Trophoblast cell (in vitro differentiated cells and primary cell): ENCODE measurements around the gene PRRT3.

Experiments used
- DNase-seq, 2 donors: peaks; one replicate each; pipeline ENCODE4 v3.0.0-alpha.2; 2016
- H2AFZ ChIP-seq: 2 replicates; pipeline ENCODE4 v1.6.1; 2013; ENCODE audit warnings: low read length, moderate library complexity, mild to moderate bottlenecking; ENCODE audit not compliant: insufficient read depth, poor library complexity
- H2AK5ac ChIP-seq: 2 replicates; pipeline ENCODE4 v1.6.1; 2013; ENCODE audit warnings: mild to moderate bottlenecking, low read length
- H2BK120ac ChIP-seq: 2 replicates; pipeline ENCODE4 v1.6.1; 2013; ENCODE audit warnings: low read length, mild to moderate bottlenecking, moderate library complexity; ENCODE audit not compliant: insufficient read depth, poor library complexity
- H2BK12ac ChIP-seq: 2 replicates; pipeline ENCODE4 v1.6.1; 2013; ENCODE audit warnings: mild to moderate bottlenecking, low read length, moderate library complexity
- H2BK5ac ChIP-seq: 2 replicates; pipeline ENCODE4 v1.6.1; 2013; ENCODE audit warnings: low read length, low read depth, moderate library complexity, mild to moderate bottlenecking; ENCODE audit not compliant: poor library complexity
- H3K14ac ChIP-seq: 2 replicates; pipeline ENCODE4 v1.6.1; 2013; ENCODE audit warnings: mild to moderate bottlenecking, low read length
- H3K18ac ChIP-seq: 2 replicates; pipeline ENCODE4 v1.6.1; 2013; ENCODE audit warnings: mild to moderate bottlenecking, low read length
- H3K23ac ChIP-seq: 2 replicates; pipeline ENCODE4 v1.6.1; 2013; ENCODE audit warnings: low read length
- H3K27ac ChIP-seq: 2 replicates; pipeline ENCODE4 v1.5.1; 2013; ENCODE audit warnings: low read depth, mild to moderate bottlenecking, inconsistent platforms, low read length, moderate library complexity
- H3K27me3 ChIP-seq: 2 replicates; pipeline ENCODE4 v1.6.1; 2013; ENCODE audit warnings: inconsistent platforms, mild to moderate bottlenecking, low read length, moderate library complexity; ENCODE audit not compliant: insufficient read depth
- H3K36me3 ChIP-seq, 2 experiments: 1 replicate in 1 of 2; 2 replicates in 1 of 2; pipeline ENCODE4 v1.6.1; 2013; ENCODE audit warnings: low read length in 2 of 2, mild to moderate bottlenecking in 2 of 2, moderate library complexity in 1 of 2; ENCODE audit not compliant: insufficient read depth in 2 of 2, control insufficient read depth in 1 of 2
- H3K4ac ChIP-seq: 2 replicates; pipeline ENCODE4 v1.6.1; 2013; ENCODE audit warnings: low read depth, mild to moderate bottlenecking, low read length, moderate library complexity
- H3K4me1 ChIP-seq, 2 experiments: 1 replicate in 1 of 2; 2 replicates in 1 of 2; pipeline ENCODE4 v1.6.1; 2013; ENCODE audit warnings: low read length in 2 of 2, mild to moderate bottlenecking in 2 of 2, moderate library complexity in 1 of 2; ENCODE audit not compliant: insufficient read depth in 2 of 2, control insufficient read depth in 1 of 2
- H3K4me2 ChIP-seq: 2 replicates; pipeline ENCODE4 v1.6.1; 2013; ENCODE audit warnings: inconsistent platforms, mild to moderate bottlenecking, low read length, moderate library complexity
- H3K4me3 ChIP-seq: 2 replicates; pipeline ENCODE4 v1.5.1; 2013; ENCODE audit warnings: mild to moderate bottlenecking, low read depth, low read length, inconsistent platforms
- H3K79me1 ChIP-seq: one replicate; pipeline ENCODE4 v1.6.1; 2013; ENCODE audit warnings: low read length
- H3K79me2 ChIP-seq: 2 replicates; pipeline ENCODE4 v1.6.1; 2013; ENCODE audit warnings: low read length, mild to moderate bottlenecking; ENCODE audit not compliant: control insufficient read depth, insufficient read depth, poor library complexity
- H3K9ac ChIP-seq: 2 replicates; pipeline ENCODE4 v1.6.1; 2013; ENCODE audit warnings: mild to moderate bottlenecking, low read length
- H3K9me3 ChIP-seq: 2 replicates; pipeline ENCODE4 v1.6.1; 2013; ENCODE audit warnings: low read depth, mild to moderate bottlenecking, control low read depth, inconsistent platforms, low read length; ENCODE audit not compliant: insufficient read depth
- H4K12ac ChIP-seq: 2 replicates; pipeline ENCODE4 v1.6.1; 2013; ENCODE audit warnings: low read depth, mild to moderate bottlenecking, low read length, moderate library complexity
- H4K8ac ChIP-seq: 2 replicates; pipeline ENCODE4 v1.6.1; 2013; ENCODE audit warnings: low read depth, mild to moderate bottlenecking, low read length, moderate library complexity
- H4K91ac ChIP-seq: one replicate; pipeline ENCODE4 v1.6.1; 2013; ENCODE audit warnings: low read depth, mild to moderate bottlenecking, low read length, moderate library complexity
- WGBS: extraction: QIAGEN DNeasy Blood & Tissue Kit; methylation state at CpG from one replicate; pipeline ENCODE4 v1.1.7; 2013; ENCODE audit warnings: missing lambda C conversion rate; ENCODE audit not compliant: insufficient read length, insufficient coverage; ENCODE audit errors: extremely low coverage; 5-methylcytosine and 5-hydroxymethylcytosine counted together

PRRT3 gene

DNA sequence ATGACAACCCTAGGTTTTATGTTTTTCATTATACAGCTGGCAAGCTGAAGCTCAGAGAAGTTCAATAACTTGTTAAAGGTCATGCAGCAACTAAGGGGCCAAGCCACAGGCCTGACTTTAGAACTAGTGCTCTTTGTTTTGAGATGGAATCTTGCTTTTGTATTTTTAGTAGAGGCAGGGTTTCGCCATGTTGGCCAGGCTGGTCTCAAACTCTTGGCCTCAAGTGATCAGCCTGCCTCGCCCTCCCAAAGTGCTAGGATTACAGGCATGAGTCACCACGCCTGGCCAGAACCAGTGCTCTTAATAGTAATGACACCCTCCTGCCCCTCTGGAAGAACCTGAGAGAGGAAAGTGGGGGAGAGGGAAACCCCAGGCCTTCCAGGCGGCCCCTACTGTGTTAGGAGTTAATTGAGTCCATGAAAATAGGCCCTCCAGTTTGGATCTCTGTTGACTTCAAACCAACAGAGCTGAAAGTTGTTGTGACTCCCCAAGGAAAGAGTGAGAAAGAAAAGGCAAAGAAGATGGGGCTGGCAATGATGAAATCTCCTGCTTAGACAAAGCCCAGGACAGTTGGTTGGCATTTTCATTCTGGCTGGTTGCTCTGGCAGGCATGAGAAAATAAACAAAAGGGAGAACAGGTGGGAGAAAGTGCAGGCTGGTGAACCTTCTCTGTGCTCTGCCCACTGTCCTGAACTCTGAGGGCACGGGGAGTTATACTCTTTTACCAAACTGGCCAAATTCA, 3.6 kb upstream of the PRRT3 start:
- Histone ChIP-seq H3K27ac (no peak overlapping the region), H3K79me1 (no peaks in the 10 kb centered on the region), H3K4ac (no peak overlapping the region), H3K9me3 (no peaks in the 10 kb centered on the region), H4K91ac (no peak overlapping the region), H3K27me3 (peaks cover 5% of the 10 kb centered on the region), H3K23ac (no peak overlapping the region), H2BK12ac (no peak overlapping the region), H2AK5ac (no peak overlapping the region), H3K4me1 (peaks cover 0 to 8% of the 10 kb centered on the region in 2 experiments), H3K4me2 (no peak overlapping the region), H3K36me3 (no peaks in the 10 kb centered on the region), H3K9ac (no peak overlapping the region), H2BK120ac (no peak overlapping the region), H3K14ac (no peak overlapping the region), H4K8ac (no peak overlapping the region), H2AFZ (no peak overlapping the region), H4K12ac (no peak overlapping the region), H3K18ac (no peak overlapping the region), H2BK5ac (no peak overlapping the region), H3K4me3 (no peak overlapping the region), H3K79me2 (no peaks in the 10 kb centered on the region)
- no peak for DNase-seq
- WGBS: no CpG with 5 or more reads among the region's 5 CpGs

DNA sequence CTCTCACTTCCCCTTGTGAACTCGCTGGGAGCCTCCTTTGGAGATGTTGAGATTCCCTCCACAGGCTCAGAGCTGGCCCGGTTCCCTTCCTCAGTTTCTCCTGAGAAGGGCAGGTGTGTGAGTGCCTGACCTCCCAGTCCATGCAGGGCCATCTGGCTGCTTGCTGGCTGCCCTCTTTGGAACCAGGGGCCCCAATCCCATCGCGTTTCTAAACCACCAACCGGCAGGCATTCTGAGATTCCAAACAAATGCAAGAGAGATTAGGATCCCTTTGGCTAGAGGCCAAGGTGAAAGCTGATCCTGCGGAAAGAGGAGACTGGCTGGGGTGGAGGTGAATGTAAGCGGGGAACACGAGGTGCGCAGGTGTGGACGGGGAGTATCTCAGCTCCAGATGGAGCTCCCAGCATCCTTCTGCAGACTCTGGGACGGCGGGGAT, 2.9 kb upstream of the PRRT3 start:
- Histone ChIP-seq H2AFZ (no peak overlapping the region), H3K4ac (no peak overlapping the region), H3K23ac (no peak overlapping the region), H3K9me3 (no peaks in the 10 kb centered on the region), H2BK12ac (no peak overlapping the region), H3K9ac (no peak overlapping the region), H3K79me1 (no peaks in the 10 kb centered on the region), H2BK5ac (no peak overlapping the region), H4K12ac (no peak overlapping the region), H3K79me2 (no peaks in the 10 kb centered on the region), H2AK5ac (no peak overlapping the region), H3K18ac (no peak overlapping the region), H3K27ac (no peak overlapping the region), H3K27me3 (peaks cover 5% of the 10 kb centered on the region), H3K4me2 (no peak overlapping the region), H4K91ac (no peak overlapping the region), H3K4me1 (peaks cover 0 to 8% of the 10 kb centered on the region in 2 experiments), H3K14ac (no peak overlapping the region), H3K4me3 (no peak overlapping the region), H4K8ac (no peak overlapping the region), H3K36me3 (no peaks in the 10 kb centered on the region), H2BK120ac (no peak overlapping the region)
- no CpG with 5 or more reads among the region's 12 CpGs for WGBS
- DNase-seq: no peak

DNA sequence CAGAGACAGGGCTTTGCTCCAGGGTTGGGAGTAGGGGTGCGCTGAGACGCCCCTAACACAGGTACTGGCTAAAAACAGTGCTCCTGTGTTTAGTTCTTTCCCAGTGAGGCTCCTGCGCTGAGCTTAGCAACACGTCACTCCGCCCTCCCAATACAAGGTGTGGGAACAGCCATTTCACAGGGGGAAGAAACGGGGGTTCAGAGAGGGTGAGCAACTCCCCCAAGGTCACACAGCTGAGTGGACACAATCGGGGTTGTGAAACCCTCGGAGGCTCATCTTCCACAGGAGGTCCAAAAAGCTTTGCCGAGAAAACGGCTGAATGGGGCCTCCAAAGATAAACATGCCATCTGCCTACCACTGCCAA, 628 bp downstream of the PRRT3 start:
- H2BK5ac ChIP-seq: no peak overlapping the region
- H2AFZ ChIP-seq: no peak overlapping the region
- H3K14ac ChIP-seq: no peak overlapping the region
- H3K36me3 ChIP-seq: no peaks in the 10 kb centered on the region
- H3K4ac ChIP-seq: no peak overlapping the region
- no peak overlapping the region for H4K12ac ChIP-seq
- H3K79me1 ChIP-seq: peaks cover 3% of the 10 kb centered on the region
- no peak overlapping the region for H2BK12ac ChIP-seq
- H3K9me3 ChIP-seq: no peaks in the 10 kb centered on the region
- no peak overlapping the region for H2AK5ac ChIP-seq
- peak overlapping the region; percentile 92 for H3K4me2 ChIP-seq
- no peak for DNase-seq
- no peak overlapping the region for H3K23ac ChIP-seq
- no peak overlapping the region for H3K27ac ChIP-seq
- peak overlapping the region; percentile 79 for H3K4me3 ChIP-seq
- H3K18ac ChIP-seq: no peak overlapping the region
- no peak overlapping the region for H4K91ac ChIP-seq
- WGBS: no CpG with 5 or more reads among the region's 10 CpGs
- no peak overlapping the region for H2BK120ac ChIP-seq
- H3K9ac ChIP-seq: no peak overlapping the region
- peaks cover 2% of the 10 kb centered on the region for H3K79me2 ChIP-seq
- H3K27me3 ChIP-seq: peaks cover 5% of the 10 kb centered on the region
- H4K8ac ChIP-seq: no peak overlapping the region
- peaks cover 8 to 17% of the 10 kb centered on the region in 2 experiments for H3K4me1 ChIP-seq

DNA sequence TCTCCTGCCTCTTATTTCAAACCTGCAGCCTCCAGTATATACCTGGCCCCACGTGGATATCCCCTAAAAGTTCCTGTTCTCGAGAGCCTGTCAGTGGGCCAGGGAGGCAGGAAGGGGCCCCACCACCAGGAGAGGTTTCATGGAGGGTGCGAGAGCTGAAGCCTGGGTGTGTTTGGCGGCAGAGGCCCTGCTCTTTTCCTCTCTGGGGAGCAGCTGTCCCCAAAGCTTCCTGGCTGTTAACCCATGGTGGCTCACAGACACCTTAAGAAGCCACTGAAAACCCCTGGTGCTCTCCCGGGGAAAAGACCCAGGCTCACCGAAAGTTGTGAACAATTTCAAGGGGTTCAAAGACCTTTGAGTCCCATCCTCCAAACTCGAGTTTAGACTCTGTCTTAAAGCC, 1.1 kb downstream of the PRRT3 start:
- Histone ChIP-seq H3K18ac (no peak overlapping the region), H2BK120ac (no peak overlapping the region), H2AK5ac (no peak overlapping the region), H3K4me1 (peaks cover 9 to 18% of the 10 kb centered on the region in 2 experiments), H3K4ac (no peak overlapping the region), H2AFZ (no peak overlapping the region), H3K79me1 (peaks cover 6% of the 10 kb centered on the region), H3K14ac (no peak overlapping the region), H4K8ac (no peak overlapping the region), H3K9ac (no peak overlapping the region), H2BK12ac (no peak overlapping the region), H3K79me2 (peaks cover 2% of the 10 kb centered on the region), H3K27me3 (peaks cover 5% of the 10 kb centered on the region), H4K91ac (no peak overlapping the region), H4K12ac (no peak overlapping the region), H3K4me3 (no peak overlapping the region), H3K27ac (no peak overlapping the region), H3K36me3 (no peaks in the 10 kb centered on the region), H3K9me3 (no peaks in the 10 kb centered on the region), H2BK5ac (no peak overlapping the region), H3K23ac (no peak overlapping the region), H3K4me2 (no peak overlapping the region)
- no peak for DNase-seq
- WGBS: no CpG with 5 or more reads among the region's 7 CpGs
